Measurements from ENCODE around the gene PRAME. TPM values are rescaled to one million over a fixed set of nuclear protein-coding genes. Genes with fewer than 3 reads are reported as not detected.

Gene PRAME
- total and polyA plus RNA-seq, 7 donors: 0.03 TPM; not detected in 6

DNA sequence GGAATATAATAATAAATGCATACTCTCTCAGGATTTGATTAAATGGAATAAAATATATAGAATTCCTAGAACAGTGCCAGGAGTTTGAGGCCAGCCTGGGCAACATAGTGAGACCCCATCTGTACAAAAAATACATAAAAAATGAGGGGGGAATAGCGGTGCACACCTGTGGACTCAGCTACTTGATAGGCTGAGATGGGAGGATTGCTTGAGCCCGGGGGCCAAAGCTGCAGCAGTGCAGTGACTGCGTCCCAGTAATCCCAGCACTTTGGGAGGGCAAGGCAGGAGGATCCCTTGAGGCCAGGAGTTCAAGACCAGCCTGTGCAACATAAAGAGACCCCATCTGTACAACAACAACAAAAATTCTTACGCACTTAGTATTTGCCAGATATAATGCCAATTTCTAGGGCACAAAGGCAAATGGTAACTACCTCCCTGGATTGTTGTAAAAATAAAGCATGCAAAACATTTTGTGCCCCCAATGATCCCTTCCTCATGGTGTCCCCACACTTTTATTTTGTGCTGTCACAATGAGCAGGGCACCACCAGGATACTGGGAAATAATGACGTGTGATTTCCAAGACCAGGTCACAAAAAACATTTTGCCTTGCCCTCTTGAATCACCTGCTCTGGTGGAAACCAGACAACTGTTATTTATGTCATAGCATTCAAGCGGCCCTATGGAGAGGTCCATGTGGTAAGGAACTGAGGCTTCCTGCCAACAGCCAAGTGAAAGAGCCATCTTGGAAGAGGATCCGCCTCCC lies 20.7 kb downstream of the PRAME start:
- Histone ChIP-seq H3K4me3 (no peak overlapping the region), H3K27me3 (ENCODE audit: insufficient read depth in 3 of 3, low read length in 2 of 3) (no peaks in the 10 kb centered on the region), H3K4me1 (no peaks in the 10 kb centered on the region), H3K36me3 (ENCODE audit: insufficient read depth in 1 of 2, low read depth in 1 of 2) (no peaks in the 10 kb centered on the region), H3K27ac (no peak overlapping the region), H3K9me3 (no peaks in the 10 kb centered on the region)
- ATAC-seq (no peak), DNase-seq (no peak)
- intact Hi-C loops (cut with DNase I): no loop called here
- TF ChIP-seq, protein P1, sequence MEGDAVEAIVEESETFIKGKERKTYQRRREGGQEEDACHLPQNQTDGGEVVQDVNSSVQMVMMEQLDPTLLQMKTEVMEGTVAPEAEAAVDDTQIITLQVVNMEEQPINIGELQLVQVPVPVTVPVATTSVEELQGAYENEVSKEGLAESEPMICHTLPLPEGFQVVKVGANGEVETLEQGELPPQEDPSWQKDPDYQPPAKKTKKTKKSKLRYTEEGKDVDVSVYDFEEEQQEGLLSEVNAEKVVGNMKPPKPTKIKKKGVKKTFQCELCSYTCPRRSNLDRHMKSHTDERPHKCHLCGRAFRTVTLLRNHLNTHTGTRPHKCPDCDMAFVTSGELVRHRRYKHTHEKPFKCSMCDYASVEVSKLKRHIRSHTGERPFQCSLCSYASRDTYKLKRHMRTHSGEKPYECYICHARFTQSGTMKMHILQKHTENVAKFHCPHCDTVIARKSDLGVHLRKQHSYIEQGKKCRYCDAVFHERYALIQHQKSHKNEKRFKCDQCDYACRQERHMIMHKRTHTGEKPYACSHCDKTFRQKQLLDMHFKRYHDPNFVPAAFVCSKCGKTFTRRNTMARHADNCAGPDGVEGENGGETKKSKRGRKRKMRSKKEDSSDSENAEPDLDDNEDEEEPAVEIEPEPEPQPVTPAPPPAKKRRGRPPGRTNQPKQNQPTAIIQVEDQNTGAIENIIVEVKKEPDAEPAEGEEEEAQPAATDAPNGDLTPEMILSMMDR (IDR thresholded peaks at IDR 0.05): no peak
- WGBS, 3 donors: 69 to 72% (median 70%) methylated on average over 7 of the region's 7 CpGs

DNA sequence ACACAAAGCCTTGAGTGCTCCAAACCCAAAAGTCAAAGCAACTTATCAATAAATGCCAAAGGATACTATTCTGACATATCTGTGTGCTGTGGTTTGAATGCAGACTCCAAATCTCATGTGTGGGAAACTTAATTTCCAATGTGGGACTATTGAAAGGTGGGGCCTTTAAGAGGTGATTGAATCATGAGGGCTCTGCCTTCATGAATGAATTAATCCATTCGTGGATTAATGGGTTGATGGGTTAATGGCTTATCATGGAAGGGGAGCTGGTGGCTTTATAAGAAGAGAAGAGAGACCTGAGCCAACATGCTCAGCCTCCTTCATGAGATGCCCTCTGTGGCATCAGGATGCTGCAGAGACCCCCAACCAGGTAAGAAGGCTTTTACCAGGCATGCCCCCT lies 22.1 kb downstream of the PRAME start:
- TF ChIP-seq, protein P1 (IDR thresholded peaks at IDR 0.05): no peak
- no peaks in the 10 kb centered on the region for H3K4me1 ChIP-seq
- WGBS, 3 donors: 33 to 41% (median 38%) methylated on average over 1 of the region's 1 CpG
- H3K27me3 ChIP-seq (ENCODE audit: insufficient read depth in 3 of 3, low read length in 2 of 3): no peaks in the 10 kb centered on the region
- DNase-seq (no peak), ATAC-seq (no peak)
- intact Hi-C loops (cut with DNase I): no loop called here
- H3K4me3 ChIP-seq: no peak overlapping the region
- no peak overlapping the region for H3K27ac ChIP-seq
- no peaks in the 10 kb centered on the region for H3K9me3 ChIP-seq
- H3K36me3 ChIP-seq (ENCODE audit: insufficient read depth in 1 of 2, low read depth in 1 of 2): no peaks in the 10 kb centered on the region

DNA sequence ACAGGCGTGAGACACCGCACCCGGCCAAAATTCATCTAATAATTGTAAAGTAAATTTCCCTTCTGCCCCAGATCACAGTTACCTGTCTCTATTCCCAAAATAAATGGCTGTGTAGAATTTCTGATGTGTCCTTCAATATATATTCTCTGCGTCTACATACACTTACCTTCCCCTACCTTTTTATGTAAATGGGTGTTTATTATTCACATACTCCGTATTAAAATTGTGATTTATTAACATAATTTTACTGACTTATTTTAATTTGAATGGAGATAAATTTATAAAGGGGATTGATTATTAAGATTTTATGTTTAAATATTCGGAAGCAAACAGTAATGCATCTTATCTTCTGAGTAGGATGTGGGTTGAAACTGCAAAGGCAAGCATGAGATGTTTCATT lies 22.6 kb downstream of the PRAME start:
- no peak for DNase-seq

DNA sequence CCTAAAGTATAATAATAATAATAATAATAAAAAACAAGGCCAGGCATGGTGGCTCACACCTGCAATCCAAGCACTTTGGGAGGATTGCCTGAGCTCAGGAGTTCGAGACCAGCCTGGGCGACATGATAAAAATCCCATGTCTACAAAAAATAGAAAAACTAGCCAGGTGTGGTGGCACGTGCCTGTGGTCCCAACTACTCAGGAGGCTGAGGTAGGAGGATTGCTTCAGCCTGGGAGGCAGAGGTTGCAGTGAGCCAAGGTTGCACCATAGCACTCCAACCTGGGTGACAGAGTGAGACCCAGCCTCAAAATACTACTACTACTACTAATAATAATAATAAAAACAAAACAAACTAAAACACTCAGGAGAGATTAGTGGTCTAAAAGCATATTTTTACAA lies 23.4 kb downstream of the PRAME start:
- ATAC-seq: no peak
- no peak overlapping the region for H3K27ac ChIP-seq
- DNase-seq: no peak
- no peaks in the 10 kb centered on the region for H3K4me1 ChIP-seq
- H3K9me3 ChIP-seq: no peaks in the 10 kb centered on the region
- TF ChIP-seq, protein P1 (IDR thresholded peaks at IDR 0.05): no peak
- H3K4me3 ChIP-seq: no peak overlapping the region
- no peaks in the 10 kb centered on the region for H3K36me3 ChIP-seq (ENCODE audit: insufficient read depth in 1 of 2, low read depth in 1 of 2)
- no peaks in the 10 kb centered on the region for H3K27me3 ChIP-seq (ENCODE audit: insufficient read depth in 3 of 3, low read length in 2 of 3)
- 74 to 83% (median 79%) methylated on average over 3 of the region's 3 CpGs for WGBS, 3 donors
- intact Hi-C loops (cut with DNase I): no loop called here

More for the DNA sequence above, 22.6 kb downstream of the PRAME start:
- WGBS, 3 donors: 65 to 78% (median 75%) methylated on average over 6 of the region's 6 CpGs
- H3K27me3 ChIP-seq (ENCODE audit: insufficient read depth in 3 of 3, low read length in 2 of 3): no peaks in the 10 kb centered on the region
- H3K27ac ChIP-seq: no peak overlapping the region
- no peak for ATAC-seq
- TF ChIP-seq, protein P1 (IDR thresholded peaks at IDR 0.05): no peak
- H3K36me3 ChIP-seq (ENCODE audit: insufficient read depth in 1 of 2, low read depth in 1 of 2): no peaks in the 10 kb centered on the region
- intact Hi-C loops (cut with DNase I): no loop called here
- H3K4me3 ChIP-seq: no peak overlapping the region
- H3K9me3 ChIP-seq: no peaks in the 10 kb centered on the region
- no peaks in the 10 kb centered on the region for H3K4me1 ChIP-seq

All from psoas muscle (tissue), 8 donors.